OCI-LY1 (cell line): ENCODE measurements around the gene DOCK10.

ENCODE experiments used
- H2AFZ ChIP-seq: fragments of 200-600 bp; sonication (generic), shearing (Covaris generic); 2 replicates; pipeline ENCODE4 v1.6.0; 2014; ENCODE audit warnings: antibody characterized with exemption, mild to moderate bottlenecking, low read length
- H3F3A ChIP-seq: fragments of 200-600 bp; sonication (generic), shearing (Covaris generic); 2 replicates; pipeline ENCODE4 v1.6.0; 2014; ENCODE audit warnings: mild to moderate bottlenecking, antibody characterized with exemption, low read length, moderate library complexity; ENCODE audit not compliant: insufficient read depth
- H3K27ac ChIP-seq: fragments of 200-600 bp; sonication (generic); 2 replicates; pipeline ENCODE4 v1.5.1; 2014; ENCODE audit warnings: low read length, mixed run types, mild to moderate bottlenecking, low read depth; ENCODE audit not compliant: poor library complexity, severe bottlenecking
- H3K27me3 ChIP-seq: fragments of 200-600 bp; sonication (generic); 2 replicates; pipeline ENCODE4 v1.6.0; 2014; ENCODE audit warnings: antibody characterized with exemption, mild to moderate bottlenecking, low read length, moderate library complexity; ENCODE audit not compliant: insufficient read depth
- H3K36me3 ChIP-seq: fragments of 200-600 bp; sonication (generic); 2 replicates; pipeline ENCODE4 v1.6.1; 2014; ENCODE audit warnings: mild to moderate bottlenecking, antibody characterized with exemption, low read length, moderate library complexity, mixed read lengths; ENCODE audit not compliant: insufficient read depth
- H3K4me1 ChIP-seq: fragments of 200-600 bp; sonication (generic); 2 replicates; pipeline ENCODE4 v1.5.1; 2014; ENCODE audit warnings: mild to moderate bottlenecking, low read length, moderate library complexity; ENCODE audit not compliant: insufficient read depth, severe bottlenecking
- H3K4me2 ChIP-seq: fragments of 200-600 bp; sonication (generic), shearing (Covaris generic); 2 replicates; pipeline ENCODE4 v1.6.1; 2014; ENCODE audit warnings: low read length
- H3K4me3 ChIP-seq: fragments of 200-600 bp; sonication (generic); 2 replicates; pipeline ENCODE4 v1.5.1; 2014; ENCODE audit warnings: low read length, low read depth, mild to moderate bottlenecking, mixed read lengths; ENCODE audit not compliant: poor library complexity, severe bottlenecking
- H3K79me2 ChIP-seq: fragments of 200-600 bp; shearing (Covaris generic); 2 replicates; pipeline ENCODE4 v1.6.1; 2016; ENCODE audit warnings: mixed run types, low read length, mixed read lengths; ENCODE audit not compliant: insufficient read depth
- H3K9ac ChIP-seq: fragments of 200-600 bp; sonication (generic), shearing (Covaris generic); 2 replicates; pipeline ENCODE4 v1.6.1; 2014; ENCODE audit warnings: mild to moderate bottlenecking, low read length, mixed read lengths
- H3K9me2 ChIP-seq: fragments of 200-600 bp; sonication (generic), shearing (Covaris generic); 2 replicates; pipeline ENCODE4 v1.6.1; 2014; ENCODE audit warnings: low read depth, mild to moderate bottlenecking, low read length, mixed read lengths
- H3K9me3 ChIP-seq: fragments of 200-600 bp; shearing (Covaris generic); 2 replicates; pipeline ENCODE4 v1.6.1; 2014; ENCODE audit warnings: low read length, mixed read lengths
- H4K20me1 ChIP-seq: fragments of 200-600 bp; sonication (generic), shearing (Covaris generic); 2 replicates; pipeline ENCODE4 v1.6.0; 2016; ENCODE audit warnings: mild to moderate bottlenecking, low read length; ENCODE audit not compliant: insufficient read depth
- EZH2 ChIP-seq: fragments of 200-600 bp; sonication (generic), shearing (Covaris generic); IDR thresholded peaks from 2 replicates; pipeline ENCODE4 v1.8.0; 2017; ENCODE audit warnings: borderline replicate concordance, mixed run types, mild to moderate bottlenecking, antibody characterized with exemption, low read length, moderate library complexity, mixed read lengths
- TF ChIP-seq, protein P1 (sequence below): fragments of 200-600 bp; sonication (generic), shearing (Covaris generic); IDR thresholded peaks from 2 replicates; pipeline ENCODE4 v1.5.1; 2017; ENCODE audit warnings: mild to moderate bottlenecking, antibody characterized with exemption, low read length, moderate library complexity, mixed read lengths

The DOCK10 gene

DNA sequence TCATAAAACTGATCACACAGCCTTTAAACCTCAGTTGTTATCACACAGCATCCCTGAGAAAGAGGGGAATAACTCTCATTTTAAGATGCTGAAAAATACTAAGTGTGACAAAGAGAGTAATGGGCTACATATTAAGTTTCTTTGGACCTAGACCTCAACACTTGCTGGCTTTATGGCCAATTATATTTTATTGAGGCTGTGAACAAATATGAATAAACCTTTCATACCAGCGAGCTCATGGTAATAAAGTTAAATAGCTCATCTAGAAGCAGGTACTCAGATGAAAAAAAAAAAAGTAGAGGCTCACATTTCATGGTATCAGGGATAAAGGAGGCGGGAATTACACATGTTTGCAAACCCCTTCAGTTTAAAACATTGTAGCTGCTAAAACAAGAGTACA, 75.7 kb downstream of the DOCK10 start:
- Histone ChIP-seq H3K4me1 (peaks cover 12% of the 10 kb centered on the region), H3K9me2 (no peaks in the 10 kb centered on the region), H3K4me2 (no peak overlapping the region), H3K79me2 (no peaks in the 10 kb centered on the region), H3K9ac (no peak overlapping the region), H3K27me3 (no peaks in the 10 kb centered on the region), H4K20me1 (no peaks in the 10 kb centered on the region), H3K4me3 (no peak overlapping the region), H3K9me3 (no peaks in the 10 kb centered on the region), H3K27ac (no peak overlapping the region), H3K36me3 (no peaks in the 10 kb centered on the region), H3F3A (no peaks in the 10 kb centered on the region), H2AFZ (no peak overlapping the region)
- TF ChIP-seq EZH2 = no peak
- TF ChIP-seq, protein P1, sequence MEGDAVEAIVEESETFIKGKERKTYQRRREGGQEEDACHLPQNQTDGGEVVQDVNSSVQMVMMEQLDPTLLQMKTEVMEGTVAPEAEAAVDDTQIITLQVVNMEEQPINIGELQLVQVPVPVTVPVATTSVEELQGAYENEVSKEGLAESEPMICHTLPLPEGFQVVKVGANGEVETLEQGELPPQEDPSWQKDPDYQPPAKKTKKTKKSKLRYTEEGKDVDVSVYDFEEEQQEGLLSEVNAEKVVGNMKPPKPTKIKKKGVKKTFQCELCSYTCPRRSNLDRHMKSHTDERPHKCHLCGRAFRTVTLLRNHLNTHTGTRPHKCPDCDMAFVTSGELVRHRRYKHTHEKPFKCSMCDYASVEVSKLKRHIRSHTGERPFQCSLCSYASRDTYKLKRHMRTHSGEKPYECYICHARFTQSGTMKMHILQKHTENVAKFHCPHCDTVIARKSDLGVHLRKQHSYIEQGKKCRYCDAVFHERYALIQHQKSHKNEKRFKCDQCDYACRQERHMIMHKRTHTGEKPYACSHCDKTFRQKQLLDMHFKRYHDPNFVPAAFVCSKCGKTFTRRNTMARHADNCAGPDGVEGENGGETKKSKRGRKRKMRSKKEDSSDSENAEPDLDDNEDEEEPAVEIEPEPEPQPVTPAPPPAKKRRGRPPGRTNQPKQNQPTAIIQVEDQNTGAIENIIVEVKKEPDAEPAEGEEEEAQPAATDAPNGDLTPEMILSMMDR = no peak

DNA sequence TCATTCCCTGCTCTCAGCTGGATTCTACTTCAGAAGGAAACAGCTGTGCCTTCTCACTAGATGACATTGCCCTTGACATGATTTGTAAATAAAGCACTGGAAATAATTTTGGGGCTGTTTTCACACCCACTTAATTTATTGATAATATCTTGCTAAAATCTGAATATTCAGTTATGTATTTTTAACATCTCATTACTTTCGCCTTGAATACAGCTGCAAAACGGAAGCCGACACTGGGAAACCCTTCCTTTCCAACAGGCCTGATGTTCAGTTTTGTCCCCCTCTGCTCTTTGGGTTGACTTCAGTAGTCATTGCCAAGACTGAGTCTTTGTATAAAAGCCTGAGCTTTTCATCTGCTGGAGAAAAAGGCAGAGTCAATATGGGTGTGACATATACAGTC, 82.7 kb downstream of the DOCK10 start:
- no peaks in the 10 kb centered on the region for H3K9me2 ChIP-seq
- no peak overlapping the region for H2AFZ ChIP-seq
- H3K36me3 ChIP-seq = no peaks in the 10 kb centered on the region
- no peak overlapping the region for H3K4me2 ChIP-seq
- H3K27me3 ChIP-seq = no peaks in the 10 kb centered on the region
- no peak overlapping the region for H3K4me3 ChIP-seq
- no peak overlapping the region for H3K27ac ChIP-seq
- TF ChIP-seq EZH2 = no peak
- H3K79me2 ChIP-seq = no peaks in the 10 kb centered on the region
- H3K9me3 ChIP-seq = no peaks in the 10 kb centered on the region
- H4K20me1 ChIP-seq = no peaks in the 10 kb centered on the region
- no peak overlapping the region for H3K9ac ChIP-seq
- H3K4me1 ChIP-seq = peaks cover 21% of the 10 kb centered on the region
- H3F3A ChIP-seq = no peaks in the 10 kb centered on the region

DNA sequence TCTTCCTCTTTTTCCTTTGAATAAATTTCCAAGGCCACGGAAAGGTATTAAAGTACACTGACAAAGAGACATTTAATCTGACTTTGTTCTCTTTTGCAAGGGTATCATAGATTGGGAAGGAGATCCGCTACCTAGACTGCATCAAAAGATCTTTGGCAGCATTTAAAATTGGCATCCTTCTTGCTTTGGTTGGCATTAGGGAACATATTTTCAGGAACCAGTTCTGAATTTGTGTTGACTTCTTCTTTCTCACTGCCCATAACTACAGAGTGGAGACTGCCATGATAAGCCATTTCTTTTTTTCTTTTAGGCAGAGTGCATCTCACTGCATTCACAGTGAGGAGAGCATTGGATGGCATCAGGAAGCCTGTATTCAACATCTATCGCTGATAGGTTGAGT, 83.4 kb downstream of the DOCK10 start:
- no peak for TF ChIP-seq EZH2
- TF ChIP-seq, protein P1 = no peak
- Histone ChIP-seq H4K20me1 (no peaks in the 10 kb centered on the region), H3K27me3 (no peaks in the 10 kb centered on the region), H3K36me3 (no peaks in the 10 kb centered on the region), H3K4me1 (peaks cover 21% of the 10 kb centered on the region), H3K4me2 (no peak overlapping the region), H3K9me3 (no peaks in the 10 kb centered on the region), H2AFZ (no peak overlapping the region), H3K4me3 (no peak overlapping the region), H3K79me2 (no peaks in the 10 kb centered on the region), H3K9me2 (no peaks in the 10 kb centered on the region), H3F3A (no peaks in the 10 kb centered on the region), H3K27ac (no peak overlapping the region), H3K9ac (no peak overlapping the region)

DNA sequence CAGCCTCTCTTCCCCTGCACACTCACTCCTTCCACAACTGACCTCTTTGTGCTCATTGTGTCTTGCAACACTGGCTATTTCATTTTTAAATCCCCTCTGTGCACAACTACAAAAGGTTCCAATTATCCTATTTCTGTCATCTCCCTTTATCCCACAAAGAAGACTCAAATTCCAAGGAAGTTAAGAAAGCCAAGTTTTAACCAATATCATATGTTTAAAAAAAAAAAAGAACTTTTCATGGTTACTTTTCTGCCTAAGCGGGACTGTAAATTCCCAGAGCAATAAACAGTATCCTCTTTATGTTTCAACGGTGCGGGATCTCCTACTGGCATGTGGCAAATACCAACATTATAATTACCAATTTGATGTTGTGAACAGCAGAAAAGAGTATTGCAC, 83.8 kb downstream of the DOCK10 start:
- Histone ChIP-seq H3K79me2 (no peaks in the 10 kb centered on the region), H4K20me1 (no peaks in the 10 kb centered on the region), H3K9me3 (no peaks in the 10 kb centered on the region), H3K4me3 (no peak overlapping the region), H3K9ac (no peak overlapping the region), H3K4me2 (no peak overlapping the region), H3K36me3 (no peaks in the 10 kb centered on the region), H3F3A (no peaks in the 10 kb centered on the region), H3K27ac (no peak overlapping the region), H3K27me3 (no peaks in the 10 kb centered on the region), H3K4me1 (peaks cover 25% of the 10 kb centered on the region), H3K9me2 (no peaks in the 10 kb centered on the region), H2AFZ (no peak overlapping the region)
- TF ChIP-seq, protein P1 = no peak
- no peak for TF ChIP-seq EZH2
